MM.1S (cell line): ENCODE data around the gene DENND1C.

Experiments used
- EZH2phosphoT487 ChIP-seq: fragments of 300-600 bp; sonication (generic); IDR thresholded peaks from 2 replicates; pipeline ENCODE4 v1.6.1; 2018; ENCODE audit warnings: antibody characterized with exemption, low read length
- TF ChIP-seq, protein P1 (sequence below): fragments of 300-600 bp; sonication (generic); IDR thresholded peaks from 2 replicates; pipeline ENCODE4 v1.5.1; 2016; ENCODE audit warnings: antibody characterized with exemption, low read length, mixed read lengths

GRCh38 chr19:6524311-6524710 lies 42.7 kb upstream of the DENND1C start:
- TF ChIP-seq, protein P1, sequence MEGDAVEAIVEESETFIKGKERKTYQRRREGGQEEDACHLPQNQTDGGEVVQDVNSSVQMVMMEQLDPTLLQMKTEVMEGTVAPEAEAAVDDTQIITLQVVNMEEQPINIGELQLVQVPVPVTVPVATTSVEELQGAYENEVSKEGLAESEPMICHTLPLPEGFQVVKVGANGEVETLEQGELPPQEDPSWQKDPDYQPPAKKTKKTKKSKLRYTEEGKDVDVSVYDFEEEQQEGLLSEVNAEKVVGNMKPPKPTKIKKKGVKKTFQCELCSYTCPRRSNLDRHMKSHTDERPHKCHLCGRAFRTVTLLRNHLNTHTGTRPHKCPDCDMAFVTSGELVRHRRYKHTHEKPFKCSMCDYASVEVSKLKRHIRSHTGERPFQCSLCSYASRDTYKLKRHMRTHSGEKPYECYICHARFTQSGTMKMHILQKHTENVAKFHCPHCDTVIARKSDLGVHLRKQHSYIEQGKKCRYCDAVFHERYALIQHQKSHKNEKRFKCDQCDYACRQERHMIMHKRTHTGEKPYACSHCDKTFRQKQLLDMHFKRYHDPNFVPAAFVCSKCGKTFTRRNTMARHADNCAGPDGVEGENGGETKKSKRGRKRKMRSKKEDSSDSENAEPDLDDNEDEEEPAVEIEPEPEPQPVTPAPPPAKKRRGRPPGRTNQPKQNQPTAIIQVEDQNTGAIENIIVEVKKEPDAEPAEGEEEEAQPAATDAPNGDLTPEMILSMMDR = no peak
- TF ChIP-seq EZH2phosphoT487 = no peak
